Omental fat pad (tissue), 4 donors: Measurements from ENCODE around the gene INAFM1. TPM values are rescaled to one million over a fixed set of nuclear protein-coding genes. Genes with fewer than 3 reads are reported as not detected.
A peak's percentile ranks its signal among the peaks of the same experiment; 100 is the strongest.
"Not testable (repeated sequence)": the region's sequence is repeated elsewhere in the genome, so short reads cannot be mapped to it uniquely, and the experiment has no call there.

ENCODE experiments used
- ATAC-seq: fragments of 150-250 bp; one replicate; pipeline ENCODE4 v1.9.1; 2016; ENCODE audit warnings: mild to moderate bottlenecking, moderate library complexity; ENCODE audit not compliant: low FRiP score
- DNase-seq: peaks from one replicate; pipeline ENCODE4 v3.0.0-alpha.2; 2019; ENCODE audit warnings: low spot score
- CTCF ChIP-seq, 3 donors: fragments of 450-650 bp; IDR thresholded peaks; one replicate each; pipeline ENCODE4 v1.5.1; 2016 to 2017; ENCODE audit warnings: antibody characterized with exemption in 3 of 3, mild to moderate bottlenecking in 3 of 3, moderate library complexity in 2 of 3
- total RNA-seq, 4 donors: library from RNA; depleted of rRNA; stranded (reverse); fragments of >200 nt; gene quantifications; one replicate each; pipeline ENCODE4 v1.1.0, GENCODE V29; 2016

Gene INAFM1
- total RNA-seq, 4 donors from 2014 or later, result 3.3 to 8.2 (median 5.7) TPM

- ATAC-seq, result no peak
- TF ChIP-seq CTCF (IDR thresholded peaks at IDR 0.05), result no peak
- no peak for DNase-seq
These were observed 8.8 kb downstream of the INAFM1 start for GRCh38 chr19:47283405-47284059.

GRCh38 chr19:47284324-47284899, 9.7 kb downstream of the INAFM1 start:
- peak in 1 of 3 donors; percentile 77 for TF ChIP-seq CTCF (IDR thresholded peaks at IDR 0.05)
- DNase-seq (no peak), ATAC-seq (peak; percentile 29)

GRCh38 chr19:47296036-47296435, 21.4 kb downstream of the INAFM1 start:
- TF ChIP-seq CTCF (IDR thresholded peaks at IDR 0.05), result peak in 1 of 3 donors; percentile 38
- peak; percentile 75 for DNase-seq
- peak; percentile 66 for ATAC-seq

- ATAC-seq, DNase-seq: not testable (repeated sequence)
These were observed 26.2 kb downstream of the INAFM1 start for GRCh38 chr19:47300867-47301266.

GRCh38 chr19:47302249-47302648, 27.6 kb downstream of the INAFM1 start:
- ATAC-seq (no peak), DNase-seq (no peak)
- no peak for TF ChIP-seq CTCF (IDR thresholded peaks at IDR 0.05)

- TF ChIP-seq CTCF (IDR thresholded peaks at IDR 0.05), result no peak
- DNase-seq, result no peak
- ATAC-seq, result no peak
These were observed 29.3 kb downstream of the INAFM1 start for GRCh38 chr19:47303966-47304365.

- TF ChIP-seq CTCF (IDR thresholded peaks at IDR 0.05), result peak in 1 of 3 donors; percentile 43
- ATAC-seq (peak; percentile 84), DNase-seq (peak; percentile 70)
These were observed 30.6 kb downstream of the INAFM1 start for GRCh38 chr19:47305309-47305751.
